GM21447 (cell line): ENCODE results near the gene RABL3.
"Not testable (repeated sequence)": the region's sequence is repeated elsewhere in the genome, so short reads cannot be mapped to it uniquely, and the experiment has no call there.

Experiments
- ATAC-seq: cut with Tn5 transposase; IDR thresholded peaks from one replicate; pipeline ENCODE4 v1.9.1; 2021; ENCODE audit not compliant: unreplicated experiment

Gene RABL3

GRCh38 chr3:120648290-120648689 lies 94.0 kb downstream of the RABL3 start:
- no peak for ATAC-seq

GRCh38 chr3:120646771-120647432 lies 95.4 kb downstream of the RABL3 start:
- ATAC-seq, result no peak

GRCh38 chr3:120645083-120645845 lies 97.1 kb downstream of the RABL3 start:
- no peak for ATAC-seq

GRCh38 chr3:120642368-120642948 lies 99.9 kb downstream of the RABL3 start:
- no peak for ATAC-seq

- ATAC-seq, result no peak
These were observed 100.5 kb downstream of the RABL3 start for GRCh38 chr3:120641696-120642246.

- ATAC-seq, result no peak
These were observed 102.1 kb downstream of the RABL3 start for GRCh38 chr3:120640231-120640630.

GRCh38 chr3:120638820-120639219 lies 103.5 kb downstream of the RABL3 start:
- not testable (repeated sequence) for ATAC-seq

GRCh38 chr3:120637851-120638559 lies 104.3 kb downstream of the RABL3 start:
- no peak for ATAC-seq

- no peak for ATAC-seq
These were observed 105.4 kb downstream of the RABL3 start for GRCh38 chr3:120636795-120637401.
